Upper lobe of right lung (tissue), 1 donor: ENCODE data around the gene PML. TPM values are rescaled to one million over a fixed set of nuclear protein-coding genes. Genes with fewer than 3 reads are reported as not detected.

Experiments used
- ATAC-seq: fragments of 200-7000 bp; cut with Tn5 transposase; one replicate; pipeline ENCODE4 v1.9.1; 2020; ENCODE audit warnings: mild to moderate bottlenecking, moderate library complexity
- DNase-seq: peaks from one replicate; pipeline ENCODE4 v3.0.0-alpha.2; 2020
- H3K27ac ChIP-seq: fragments of 200-600 bp; one replicate; pipeline ENCODE4 v1.8.0; 2022
- H3K27me3 ChIP-seq: fragments of 200-600 bp; one replicate; pipeline ENCODE4 v1.8.0; 2022; ENCODE audit warnings: mild to moderate bottlenecking
- H3K36me3 ChIP-seq: fragments of 200-600 bp; one replicate; pipeline ENCODE4 v1.8.0; 2022
- H3K4me1 ChIP-seq: fragments of 200-600 bp; one replicate; pipeline ENCODE4 v1.8.0; 2022
- H3K4me3 ChIP-seq: fragments of 200-600 bp; one replicate; pipeline ENCODE4 v1.8.0; 2022; ENCODE audit warnings: mild to moderate bottlenecking
- H3K9me3 ChIP-seq: fragments of 200-600 bp; one replicate; pipeline ENCODE4 v1.8.0; 2022
- intact Hi-C: fragments of 100-400 bp; cut with DNase I; formaldehyde crosslinking; loops from one replicate; pipeline ENCODE4 v1.11.0; 2022
- total RNA-seq: library from RNA; stranded (reverse); fragmentation: NEBNext Ultra II Directional; extraction: Animal tissue kit (Norgen Biotek cat#: 25700); gene quantifications from one replicate; pipeline ENCODE4 v1.2.1, GENCODE V29; 2021
- TF ChIP-seq, protein P1 (sequence below): fragments of 200-600 bp; IDR thresholded peaks from one replicate; pipeline ENCODE4 v1.8.0; 2022; ENCODE audit warnings: antibody characterized with exemption
- donor health status: DM: no; HTN: yes; CAD: no; lungs with severe emphysema.

PML gene
- total RNA-seq, 1 donor from 2014 or later: 82.9 TPM

DNA sequence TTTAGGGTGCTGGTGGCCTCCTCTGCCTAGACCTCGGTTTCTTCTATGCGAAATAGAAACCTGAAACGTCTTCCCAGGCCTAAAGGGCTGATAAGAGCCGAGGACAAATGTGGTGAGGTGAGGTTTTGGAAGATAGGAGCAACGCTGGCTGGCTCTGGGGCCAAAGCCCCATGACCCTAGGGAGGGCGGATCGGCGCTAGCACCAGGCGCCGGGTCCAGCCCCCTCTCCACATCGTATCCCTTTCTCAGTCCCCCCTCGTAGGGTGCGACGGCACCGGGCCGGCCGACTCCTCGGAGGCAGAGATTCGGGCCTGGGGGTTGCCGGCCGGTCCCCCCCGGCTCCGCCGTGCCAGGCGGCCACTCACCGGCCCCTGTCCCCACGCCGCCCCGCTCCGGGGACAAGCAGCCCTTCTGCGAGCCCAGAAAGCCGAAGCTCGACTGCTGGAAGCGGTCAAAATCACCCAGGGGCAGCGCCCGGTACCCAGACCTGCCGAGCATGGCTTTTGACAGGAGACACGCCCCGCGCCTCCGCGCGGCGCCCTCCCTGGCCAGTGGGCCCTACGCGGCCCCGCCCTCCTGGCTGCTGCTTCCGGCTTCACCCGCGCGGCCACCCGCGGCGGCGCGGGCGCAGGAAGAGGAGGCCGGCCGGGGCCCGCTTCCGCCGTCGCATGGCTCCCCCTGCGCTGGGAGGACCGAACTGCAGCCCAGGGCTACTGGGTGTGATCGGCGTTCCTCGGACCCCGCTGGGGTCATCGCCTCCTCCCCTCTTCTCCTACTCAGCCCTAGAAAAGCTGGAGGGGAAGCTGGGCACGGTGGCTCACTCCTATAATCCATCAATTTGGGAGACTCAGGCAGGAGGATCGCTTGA is 2.6 kb upstream of the PML start, which contains the start of gene STOML1:
Gene STOML1 (minus strand): TSS at position 570 of the 868 bp plus-strand sequence. CDS start 72 bp downstream, at position 498.
- ATAC-seq (peak; percentile 92), DNase-seq (peak; percentile 97)
- Histone ChIP-seq H3K36me3 (no peaks in the 10 kb centered on the region), H3K27ac (peak within 1 kb of the TSS; percentile 80), H3K4me1 (peaks cover 63% of the 10 kb centered on the region), H3K4me3 (peak within 1 kb of the TSS; percentile 91), H3K9me3 (no peaks in the 10 kb centered on the region), H3K27me3 (no peaks in the 10 kb centered on the region)
- TF ChIP-seq, protein P1, sequence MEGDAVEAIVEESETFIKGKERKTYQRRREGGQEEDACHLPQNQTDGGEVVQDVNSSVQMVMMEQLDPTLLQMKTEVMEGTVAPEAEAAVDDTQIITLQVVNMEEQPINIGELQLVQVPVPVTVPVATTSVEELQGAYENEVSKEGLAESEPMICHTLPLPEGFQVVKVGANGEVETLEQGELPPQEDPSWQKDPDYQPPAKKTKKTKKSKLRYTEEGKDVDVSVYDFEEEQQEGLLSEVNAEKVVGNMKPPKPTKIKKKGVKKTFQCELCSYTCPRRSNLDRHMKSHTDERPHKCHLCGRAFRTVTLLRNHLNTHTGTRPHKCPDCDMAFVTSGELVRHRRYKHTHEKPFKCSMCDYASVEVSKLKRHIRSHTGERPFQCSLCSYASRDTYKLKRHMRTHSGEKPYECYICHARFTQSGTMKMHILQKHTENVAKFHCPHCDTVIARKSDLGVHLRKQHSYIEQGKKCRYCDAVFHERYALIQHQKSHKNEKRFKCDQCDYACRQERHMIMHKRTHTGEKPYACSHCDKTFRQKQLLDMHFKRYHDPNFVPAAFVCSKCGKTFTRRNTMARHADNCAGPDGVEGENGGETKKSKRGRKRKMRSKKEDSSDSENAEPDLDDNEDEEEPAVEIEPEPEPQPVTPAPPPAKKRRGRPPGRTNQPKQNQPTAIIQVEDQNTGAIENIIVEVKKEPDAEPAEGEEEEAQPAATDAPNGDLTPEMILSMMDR: peak; percentile 93
- intact Hi-C loops: no loop called here

DNA sequence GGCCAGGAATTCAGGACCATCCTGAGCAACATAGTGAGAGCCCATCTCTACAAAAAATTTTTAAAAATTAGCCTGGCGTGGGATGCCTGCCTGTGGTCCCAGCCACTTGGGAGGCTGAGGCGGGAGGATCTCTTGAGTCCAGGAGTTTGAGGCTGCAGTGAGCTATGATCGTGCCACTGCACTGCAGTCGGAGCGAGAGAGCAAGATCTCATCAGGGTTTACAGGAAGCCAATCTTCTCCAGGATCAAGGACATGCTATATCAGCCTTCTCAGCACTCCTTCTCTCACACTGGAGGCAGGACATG is 2.0 kb upstream of the PML start:
- intact Hi-C loops: no loop called here
- no peaks in the 10 kb centered on the region for H3K27me3 ChIP-seq
- DNase-seq: no peak
- no peak overlapping the region for H3K27ac ChIP-seq
- TF ChIP-seq, protein P1: no peak
- no peak for ATAC-seq
- H3K4me3 ChIP-seq: no peak overlapping the region
- H3K9me3 ChIP-seq: no peaks in the 10 kb centered on the region
- peaks cover 62% of the 10 kb centered on the region for H3K4me1 ChIP-seq
- no peaks in the 10 kb centered on the region for H3K36me3 ChIP-seq

DNA sequence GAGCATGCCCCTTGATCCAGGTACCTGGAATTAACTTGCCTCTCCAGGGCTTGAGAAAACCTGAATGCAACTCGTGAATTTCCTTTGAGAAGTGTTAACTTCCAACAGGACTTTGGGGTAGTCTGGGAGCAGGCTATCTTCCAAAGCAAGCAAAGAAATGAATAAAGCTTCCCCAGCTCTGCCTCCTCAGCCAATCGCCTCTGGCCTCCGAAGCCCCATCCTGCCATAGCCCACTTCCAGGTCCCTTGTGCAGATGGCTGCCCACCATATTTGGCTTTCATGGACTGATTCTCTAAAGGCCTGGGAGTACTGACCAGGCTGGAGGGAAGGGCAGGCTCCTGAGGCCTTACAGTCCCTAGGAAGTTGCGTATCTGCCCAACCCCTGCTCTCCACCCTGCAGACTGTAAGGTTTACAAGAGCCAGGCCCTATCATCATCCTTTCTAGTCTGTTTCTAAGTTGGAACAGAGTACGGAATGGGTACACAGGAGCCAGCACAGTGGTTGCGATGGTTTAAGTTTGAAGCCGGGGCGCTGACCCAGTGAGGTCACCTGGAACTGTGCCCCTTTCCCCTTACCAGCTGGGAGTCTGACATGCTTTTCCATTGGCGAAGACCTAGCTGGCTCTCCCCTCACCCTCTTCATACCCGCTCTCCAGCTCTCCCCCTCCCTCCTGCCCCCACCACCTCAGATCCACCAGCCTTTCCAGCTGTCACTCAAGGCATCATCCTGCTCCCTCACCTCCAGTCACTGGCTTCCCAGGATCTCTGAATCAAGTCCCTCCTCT is 1.1 kb upstream of the PML start:
- Histone ChIP-seq H3K9me3 (no peaks in the 10 kb centered on the region), H3K4me3 (peak overlapping the region; percentile 62), H3K27ac (peak overlapping the region; percentile 78), H3K27me3 (no peaks in the 10 kb centered on the region), H3K36me3 (peaks cover 7% of the 10 kb centered on the region), H3K4me1 (peaks cover 70% of the 10 kb centered on the region)
- TF ChIP-seq, protein P1: no peak
- DNase-seq (no peak), ATAC-seq (no peak)
- intact Hi-C loops: no loop called here

DNA sequence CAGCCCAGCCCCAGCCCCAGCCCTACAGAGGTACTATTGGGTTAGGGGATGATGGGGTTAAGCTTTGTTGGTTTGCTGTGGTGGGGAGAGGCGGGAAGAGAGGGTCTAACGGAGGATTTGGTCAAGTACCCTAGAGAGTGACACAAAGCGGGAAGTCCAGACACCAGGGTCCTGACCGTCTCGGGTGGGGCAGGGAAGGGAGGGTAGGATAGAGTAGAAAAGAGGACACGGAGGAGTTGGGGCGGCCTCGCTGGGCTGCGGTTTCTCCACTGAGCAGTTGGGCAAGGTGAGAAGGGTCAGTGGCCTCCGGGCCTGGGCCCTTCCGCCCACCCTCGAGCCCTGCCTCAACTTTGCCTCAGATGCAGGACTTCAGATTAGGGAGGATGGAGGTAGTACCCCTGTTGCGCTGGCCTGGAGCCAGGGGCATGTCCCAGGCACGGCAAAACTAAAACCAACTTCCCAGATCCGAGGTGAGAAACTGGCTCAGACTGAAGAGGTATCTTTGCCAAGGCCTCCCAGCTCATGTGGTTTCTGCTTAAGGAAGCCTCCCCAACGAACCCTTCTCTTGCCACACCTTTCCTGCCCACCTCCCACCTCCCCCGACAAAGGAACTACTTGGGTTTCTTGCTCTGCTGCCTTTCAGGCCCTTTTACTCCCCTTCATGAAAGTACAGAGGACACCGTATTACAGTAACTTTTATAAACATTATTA is 551 bp downstream of the PML start:
- intact Hi-C loops: no loop called here
- no peaks in the 10 kb centered on the region for H3K27me3 ChIP-seq
- peaks cover 70% of the 10 kb centered on the region for H3K4me1 ChIP-seq
- H3K4me3 ChIP-seq: peak overlapping the region; percentile 62
- no peaks in the 10 kb centered on the region for H3K9me3 ChIP-seq
- H3K36me3 ChIP-seq: peaks cover 23% of the 10 kb centered on the region
- TF ChIP-seq, protein P1: no peak
- DNase-seq (peak; percentile 77), ATAC-seq (peak; percentile 2)
- H3K27ac ChIP-seq: peak overlapping the region; percentile 85

DNA sequence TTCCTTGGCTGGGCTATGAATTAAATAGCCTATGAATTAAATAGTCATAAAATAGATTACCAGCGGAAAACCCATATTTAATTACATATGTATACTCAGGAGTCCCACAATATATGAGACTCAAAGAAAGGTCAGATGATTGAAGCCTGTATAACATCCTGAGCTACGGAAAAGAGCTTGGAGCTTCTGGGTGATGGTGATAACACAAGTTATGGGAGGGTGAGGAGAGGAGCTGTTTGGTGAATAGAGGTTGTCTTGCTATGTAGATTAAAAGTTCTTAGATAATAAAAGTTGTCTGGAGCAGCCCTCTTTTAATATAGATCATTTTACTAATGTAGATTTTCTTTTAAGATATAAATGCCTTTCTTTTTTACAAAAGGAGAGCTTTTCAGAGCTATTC is 1.8 kb downstream of the PML start:
- Histone ChIP-seq H3K27me3 (no peaks in the 10 kb centered on the region), H3K4me3 (peak overlapping the region; percentile 62), H3K36me3 (peaks cover 32% of the 10 kb centered on the region), H3K4me1 (peaks cover 65% of the 10 kb centered on the region), H3K27ac (peak overlapping the region; percentile 85), H3K9me3 (no peaks in the 10 kb centered on the region)
- intact Hi-C loops: no loop called here
- TF ChIP-seq, protein P1: no peak
- DNase-seq: no peak
- no peak for ATAC-seq
